Regular cardiac myocyte (primary cell): Measurements from ENCODE around the gene ETDC. TPM values are rescaled to one million over a fixed set of nuclear protein-coding genes. Genes with fewer than 3 reads are reported as not detected.

Experiments
- total RNA-seq: library from RNA; depleted of rRNA; stranded (reverse); fragments of >200 nt; gene quantifications from 2 replicates; pipeline ENCODE4 v1.2.3, GENCODE V29; 2014

ETDC gene
- not detected in 2 replicates for total RNA-seq

DNA sequence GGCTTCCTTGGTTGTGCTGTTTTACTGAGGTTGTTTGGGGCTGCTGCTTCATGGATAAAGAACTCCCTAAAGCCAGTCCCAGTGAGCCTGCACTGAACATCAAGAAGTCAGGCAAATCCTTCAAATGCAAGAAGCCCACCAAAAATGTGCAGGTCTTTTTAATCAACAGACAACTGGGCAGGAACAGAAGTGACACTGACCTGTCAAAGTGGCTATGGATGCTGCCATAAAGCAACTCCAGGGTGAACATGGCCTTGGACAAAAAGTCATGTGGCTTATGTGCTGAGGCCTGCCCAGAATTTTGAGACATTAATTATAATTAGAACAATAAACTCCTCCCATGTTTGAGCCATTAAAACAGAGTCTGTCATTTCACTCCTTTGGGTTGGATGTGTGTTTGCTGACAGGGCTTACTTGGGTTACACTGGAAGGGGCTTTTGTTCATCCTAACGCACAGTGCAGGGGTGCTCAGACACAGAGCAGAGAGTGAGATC is at the start of gene ETDC:
Gene ETDC (plus strand): TSS at position 51 of the 494 bp plus-strand sequence. CDS start 0 bp downstream, at position 51.

Other genes starting within 250 kb of the ETDC start
- gene SMIM10L2B, start 210.8 kb upstream of the ETDC start, total RNA-seq: 0.77 and 7.3 TPM in 2 replicates
- gene ETDB, start 189.0 kb upstream of the ETDC start, total RNA-seq: not detected in 2 replicates
- gene CT55, start 138.1 kb upstream of the ETDC start, total RNA-seq: not detected in 2 replicates
- not detected in 2 replicates for gene ETDA, start 57.4 kb upstream of the ETDC start, total RNA-seq
- 4.4 and 7.3 TPM in 2 replicates for gene ZNF75D, start 34.6 kb downstream of the ETDC start, total RNA-seq
- gene ZNF449, start 35.3 kb downstream of the ETDC start, total RNA-seq: 5.6 and 10.4 TPM in 2 replicates
- under 0.01 and 1.7 TPM in 2 replicates for gene SMIM10L2A, start 112.5 kb downstream of the ETDC start, total RNA-seq
- gene INTS6L, start 211.2 kb downstream of the ETDC start, total RNA-seq: 2.5 and 5.4 TPM in 2 replicates